GM18951 (cell line): ENCODE data around the gene ABCA2.

Source experiments
- POLR2A ChIP-seq: IDR thresholded peaks from 4 replicates; pipeline ENCODE4 v1.6.1; 2011; ENCODE audit warnings: mild to moderate bottlenecking; ENCODE audit not compliant: insufficient read length, insufficient read depth; ENCODE audit errors: extremely low read depth
- in situ Hi-C: fragments of 300-500 bp; cut with MboI; formaldehyde crosslinking; loops from one replicate; pipeline ENCODE4 v1.12.0; 2022; ENCODE audit warnings: low sequenced_read_pairs, mixed read lengths, inconsistent platforms; ENCODE audit not compliant: unreplicated experiment

ABCA2 gene

GRCh38 chr9:137046088-137046787, 18.2 kb upstream of the ABCA2 start, which contains the start of gene NPDC1:
Gene NPDC1, minus strand, starts transcription at chr9:137046177. Its CDS starts 188 bp downstream, at chr9:137045989.
- TF ChIP-seq POLR2A = no peak
- in situ Hi-C loops = loop anchor here (25.0 kb wide), 1 partner anchor 259 kb away; the partner anchor contains the start of genes CCDC183 and TMEM141

DNA sequence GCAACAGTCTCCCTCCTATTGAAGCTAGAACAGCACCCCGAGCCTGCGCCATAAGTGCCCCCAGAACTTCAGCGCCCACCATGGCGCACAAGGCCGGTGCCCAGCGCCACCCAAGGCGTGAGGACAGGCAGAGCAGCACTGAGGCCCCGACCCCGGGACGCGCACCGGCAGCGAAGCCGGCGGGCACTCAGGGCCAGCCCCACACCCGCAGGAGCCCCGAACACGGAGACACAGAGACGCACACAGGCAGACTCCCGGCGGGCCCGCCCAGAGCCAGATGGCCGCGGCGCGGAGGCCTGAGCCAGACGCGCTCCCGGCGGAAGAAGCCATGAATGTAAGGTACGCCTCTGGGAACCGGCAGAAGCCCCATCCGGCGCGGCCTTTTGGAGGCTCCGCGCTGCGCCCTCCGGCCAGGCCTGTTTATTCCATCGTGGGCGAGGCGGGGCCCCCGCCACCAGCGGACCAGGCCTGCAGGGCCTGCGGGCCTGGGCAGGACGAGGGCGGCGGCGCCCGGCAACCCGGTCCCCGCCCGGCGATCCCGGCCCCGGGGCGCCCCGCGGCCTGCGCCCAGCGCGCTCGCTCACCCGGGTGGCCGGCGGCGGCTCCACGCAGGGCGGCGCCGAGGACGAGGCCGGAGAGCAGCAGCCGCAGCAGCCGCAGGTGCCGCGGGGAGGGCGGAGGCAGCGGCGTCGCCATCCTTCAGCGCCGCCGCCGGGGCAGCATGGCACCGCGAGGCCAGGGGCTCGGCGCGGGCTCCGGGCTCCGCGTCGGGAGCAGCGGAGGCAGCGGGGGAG, 17.5 kb upstream of the ABCA2 start:
- in situ Hi-C loops = loop anchor here (25.0 kb wide), 1 partner anchor 258 kb away; the partner anchor contains the start of genes CCDC183 and TMEM141
- TF ChIP-seq POLR2A = no peak

GRCh38 chr9:137044502-137045177, 16.6 kb upstream of the ABCA2 start:
- in situ Hi-C loops = loop anchor here (25.0 kb wide), 1 partner anchor 257 kb away; the partner anchor contains the start of genes CCDC183 and TMEM141
- no peak for TF ChIP-seq POLR2A

- TF ChIP-seq POLR2A = no peak
These were observed 16.0 kb upstream of the ABCA2 start for GRCh38 chr9:137044037-137044436.

GRCh38 chr9:137042751-137043727, 15.0 kb upstream of the ABCA2 start:
- no peak for TF ChIP-seq POLR2A
- in situ Hi-C loops = loop anchor here (25.0 kb wide), 1 partner anchor 256 kb away; the partner anchor contains the start of genes CCDC183 and TMEM141

More at GRCh38 chr9:137044037-137044436, 16.0 kb upstream of the ABCA2 start:
- in situ Hi-C loops = loop anchor here (25.0 kb wide), 1 partner anchor 257 kb away; the partner anchor contains the start of genes CCDC183 and TMEM141

DNA sequence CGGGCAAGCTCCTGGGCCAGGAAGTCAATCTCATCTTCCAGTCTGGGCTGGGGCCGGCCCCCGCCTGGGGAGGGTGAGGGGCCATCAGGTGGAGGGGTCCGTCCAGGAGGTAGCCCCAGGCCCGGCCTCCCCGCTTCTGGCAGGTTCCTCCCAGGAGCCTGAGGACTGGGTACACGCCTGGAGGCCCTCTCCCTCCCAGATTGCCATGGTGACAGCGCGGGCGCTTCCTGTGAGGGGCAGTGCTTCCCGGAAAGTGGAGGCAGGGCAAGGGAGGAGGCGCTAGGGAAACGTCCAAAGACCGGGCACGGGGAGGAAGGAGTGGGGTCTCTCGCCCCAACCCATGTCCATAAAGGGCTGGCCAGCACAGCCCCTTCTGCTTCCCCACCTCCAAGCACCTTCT, 13.1 kb upstream of the ABCA2 start:
- no peak for TF ChIP-seq POLR2A
- in situ Hi-C loops = loop anchor here (25.0 kb wide), 1 partner anchor 254 kb away; the partner anchor contains the start of genes CCDC183 and TMEM141

DNA sequence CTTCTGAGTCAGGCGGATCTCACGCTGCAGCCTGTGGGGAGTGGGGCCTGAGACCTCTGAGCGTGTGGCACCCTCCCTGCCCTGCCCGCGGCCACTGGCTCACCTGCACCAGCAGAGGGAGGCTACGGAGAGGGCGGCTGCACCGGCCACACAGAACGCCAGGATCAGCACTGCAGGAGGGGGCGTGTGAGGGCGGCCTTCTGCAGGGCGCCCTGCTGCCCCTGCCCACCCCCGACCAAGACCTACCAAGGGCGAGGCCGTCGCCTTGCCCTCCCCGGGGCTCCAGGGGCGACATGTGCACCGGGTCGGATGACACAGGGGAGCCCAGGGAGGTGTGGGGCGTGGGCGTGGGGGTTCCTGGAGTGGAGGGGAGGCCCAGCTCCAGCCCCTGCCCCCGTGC, 12.5 kb upstream of the ABCA2 start:
- no peak for TF ChIP-seq POLR2A
- in situ Hi-C loops = loop anchor here (25.0 kb wide), 1 partner anchor 253 kb away; the partner anchor contains the start of genes CCDC183 and TMEM141

GRCh38 chr9:137039611-137040366, 11.8 kb upstream of the ABCA2 start:
- in situ Hi-C loops = loop anchor here (25.0 kb wide), 1 partner anchor 252 kb away; the partner anchor contains the start of genes CCDC183 and TMEM141
- TF ChIP-seq POLR2A = no peak

- in situ Hi-C loops = loop anchor here (25.0 kb wide), 1 partner anchor 252 kb away; the partner anchor contains the start of genes CCDC183 and TMEM141
These were observed 10.9 kb upstream of the ABCA2 start for GRCh38 chr9:137038916-137039315.

GRCh38 chr9:137037483-137037882, 9.4 kb upstream of the ABCA2 start:
- in situ Hi-C loops = loop anchor here (25.0 kb wide), 1 partner anchor 250 kb away; the partner anchor contains the start of genes CCDC183 and TMEM141
- no peak for TF ChIP-seq POLR2A

More at GRCh38 chr9:137038916-137039315, 10.9 kb upstream of the ABCA2 start:
- no peak for TF ChIP-seq POLR2A

- TF ChIP-seq POLR2A = no peak
- in situ Hi-C loops = loop anchor here (25.0 kb wide), 1 partner anchor 250 kb away; the partner anchor contains the start of genes CCDC183 and TMEM141
These were observed 9.0 kb upstream of the ABCA2 start for GRCh38 chr9:137037035-137037434.
